ENCODE data around the gene XPA. TPM values are rescaled to one million over a fixed set of nuclear protein-coding genes. Genes with fewer than 3 reads are reported as not detected.

The XPA gene
- total and polyA plus RNA-seq, 3 experiments from 2014 or later: 11.2 to 37.9 (median 13.0) TPM

DNA sequence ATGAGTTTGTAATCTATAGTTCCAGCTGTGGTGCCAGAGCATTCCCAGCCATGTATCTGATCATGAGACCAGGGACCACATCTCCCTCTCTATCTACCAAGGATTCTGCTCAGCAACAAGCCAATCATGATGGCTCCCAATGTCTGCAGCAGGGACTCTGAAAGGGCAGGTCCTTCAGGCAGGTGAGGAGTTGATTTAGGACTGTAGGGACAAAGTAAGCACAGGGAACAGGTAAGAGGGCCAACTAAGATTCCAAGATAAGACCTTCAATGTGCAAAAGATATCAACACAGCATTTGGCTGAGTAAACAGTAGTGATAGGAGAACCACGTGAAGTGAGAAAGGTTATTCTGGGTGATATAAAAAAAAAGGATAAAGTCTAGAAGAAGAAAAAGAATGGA, 8.5 kb downstream of the XPA start:
- ChIA-PET POLR2A (no interaction called here), CTCF (no interaction called here)
- H3K27me3 Mint-ChIP-seq: no peaks in the 10 kb centered on the region
- no peaks in the 10 kb centered on the region for H3K27me3 ChIP-seq (ENCODE audit: insufficient read depth, low read length, poor library complexity, severe bottlenecking)
- H3K4me3 Mint-ChIP-seq: no peak overlapping the region
- peaks cover under 1% of the 10 kb centered on the region for H3K4me1 ChIP-seq (ENCODE audit: insufficient read depth, low read length)
- H3K36me3 ChIP-seq (ENCODE audit: insufficient read depth, low read length): peaks cover 14% of the 10 kb centered on the region
- peaks cover 7 to 83% (median 20%) of the 10 kb centered on the region in 3 donors for H3K36me3 Mint-ChIP-seq
- no peak for DNase-seq
- H3K4me3 ChIP-seq (ENCODE audit: low read length): no peak overlapping the region
- peaks cover 10 to 26% (median 25%) of the 10 kb centered on the region in 3 donors for H3K4me1 Mint-ChIP-seq
- H3K9me3 Mint-ChIP-seq: no peaks in the 10 kb centered on the region
- peak overlapping the region in 3 of 8 donors; percentile 42 to 79 (median 58) for H3K27ac Mint-ChIP-seq
- no peaks in the 10 kb centered on the region for H3K9me3 ChIP-seq (ENCODE audit: low read length)
- no peak overlapping the region for H3K27ac ChIP-seq (ENCODE audit: low read depth, low read length)

DNA sequence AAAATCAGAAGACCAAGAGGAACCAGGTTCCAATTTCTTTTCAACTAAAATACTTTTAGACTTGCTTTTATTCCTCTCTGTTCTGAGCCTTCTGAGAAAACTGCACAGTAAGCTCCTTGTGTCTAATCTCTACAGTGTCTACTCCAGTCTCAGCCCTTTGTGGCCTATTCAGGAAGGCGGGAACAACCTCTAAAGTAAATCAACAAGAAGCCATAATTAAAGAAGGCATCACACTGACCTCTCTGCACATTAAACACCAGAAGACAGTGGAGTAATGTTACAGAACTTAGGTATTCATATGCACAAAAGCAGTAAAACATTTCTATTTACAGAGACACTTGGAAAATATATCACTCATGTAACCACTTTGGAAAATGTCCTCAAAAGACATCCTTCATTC, 14.9 kb downstream of the XPA start:
- no peaks in the 10 kb centered on the region for H3K27me3 ChIP-seq (ENCODE audit: insufficient read depth, low read length, poor library complexity, severe bottlenecking)
- H3K4me1 ChIP-seq (ENCODE audit: insufficient read depth, low read length): no peaks in the 10 kb centered on the region
- no peak overlapping the region for H3K27ac ChIP-seq (ENCODE audit: low read depth, low read length)
- H3K4me3 Mint-ChIP-seq: no peak overlapping the region
- no peaks in the 10 kb centered on the region for H3K9me3 ChIP-seq (ENCODE audit: low read length)
- peaks cover 7 to 84% (median 20%) of the 10 kb centered on the region in 3 donors for H3K36me3 Mint-ChIP-seq
- H3K36me3 ChIP-seq (ENCODE audit: insufficient read depth, low read length): peaks cover 16% of the 10 kb centered on the region
- H3K9me3 Mint-ChIP-seq: no peaks in the 10 kb centered on the region
- ChIA-PET POLR2A (no interaction called here), CTCF (no interaction called here)
- peaks cover 7 to 26% (median 17%) of the 10 kb centered on the region in 3 donors for H3K4me1 Mint-ChIP-seq
- H3K4me3 ChIP-seq (ENCODE audit: low read length): no peak overlapping the region
- no peak for DNase-seq
- no peaks in the 10 kb centered on the region for H3K27me3 Mint-ChIP-seq
- peak overlapping the region in 3 of 8 donors; percentile 15 to 39 (median 37) for H3K27ac Mint-ChIP-seq

DNA sequence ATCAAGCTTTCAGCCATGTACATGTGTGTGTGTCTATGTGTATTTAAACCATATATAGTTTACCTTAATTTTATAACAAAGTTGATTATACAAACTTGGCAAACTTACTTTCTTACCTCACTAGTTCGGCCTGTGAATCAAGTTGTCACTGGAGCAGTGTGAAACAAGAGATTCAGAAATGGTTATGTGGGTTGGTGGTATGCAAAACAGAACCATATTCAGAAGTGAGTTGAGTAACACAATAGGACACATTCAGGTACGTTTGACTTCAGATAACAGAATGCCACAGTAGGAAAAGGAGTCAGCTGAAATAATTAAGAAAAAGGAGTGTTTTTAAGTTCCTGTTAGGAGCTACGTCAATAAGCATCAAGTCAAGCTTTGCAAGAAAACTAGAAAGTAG, 21.5 kb downstream of the XPA start:
- Mint-ChIP-seq H3K27ac (peak overlapping the region in 1 of 8 donors; percentile 73), H3K4me1 (peaks cover 4 to 28% (median 17%) of the 10 kb centered on the region in 3 donors), H3K9me3 (no peaks in the 10 kb centered on the region), H3K36me3 (peaks cover 0 to 91% (median 22%) of the 10 kb centered on the region in 3 donors), H3K27me3 (no peaks in the 10 kb centered on the region), H3K4me3 (no peak overlapping the region)
- Histone ChIP-seq H3K4me3 (ENCODE audit: low read length) (no peak overlapping the region), H3K9me3 (ENCODE audit: low read length) (no peaks in the 10 kb centered on the region), H3K27ac (ENCODE audit: low read depth, low read length) (no peak overlapping the region), H3K36me3 (ENCODE audit: insufficient read depth, low read length) (peaks cover 53% of the 10 kb centered on the region), H3K4me1 (ENCODE audit: insufficient read depth, low read length) (no peaks in the 10 kb centered on the region), H3K27me3 (ENCODE audit: insufficient read depth, low read length, poor library complexity, severe bottlenecking) (no peaks in the 10 kb centered on the region)
- CTCF ChIA-PET: no interaction called here
- DNase-seq: no peak
- POLR2A ChIA-PET: interaction anchor here (0.5 kb wide), 1 partner anchor 17 kb away, joined by 5 read pairs; no protein-coding TSS in a partner anchor

DNA sequence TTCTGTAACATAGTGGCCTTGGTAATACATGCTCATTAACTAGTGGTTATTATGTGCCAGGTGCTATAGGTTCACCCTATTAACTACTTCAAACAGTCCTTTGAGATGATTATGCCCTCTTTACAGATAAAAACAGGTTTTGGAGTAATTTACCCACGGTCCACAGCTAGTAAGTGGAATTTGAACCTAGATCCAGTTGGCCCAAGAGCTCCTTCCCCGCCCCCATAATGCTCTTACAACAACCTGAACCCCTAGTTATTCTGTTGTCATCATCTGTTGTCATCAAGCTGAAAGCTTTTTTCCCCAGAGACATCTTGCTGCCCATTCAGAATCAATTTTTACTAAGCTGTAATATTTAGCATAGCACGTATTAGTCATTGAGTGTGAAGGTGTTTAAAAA, 23.2 kb downstream of the XPA start:
- H3K4me1 ChIP-seq (ENCODE audit: insufficient read depth, low read length): no peaks in the 10 kb centered on the region
- no peak for DNase-seq
- peak overlapping the region in 3 of 8 donors; percentile 10 to 45 (median 18) for H3K27ac Mint-ChIP-seq
- ChIA-PET POLR2A (no interaction called here), CTCF (no interaction called here)
- H3K27me3 ChIP-seq (ENCODE audit: insufficient read depth, low read length, poor library complexity, severe bottlenecking): no peaks in the 10 kb centered on the region
- H3K4me3 Mint-ChIP-seq: no peak overlapping the region
- no peak overlapping the region for H3K4me3 ChIP-seq (ENCODE audit: low read length)
- H3K36me3 Mint-ChIP-seq: peaks cover 0 to 94% (median 26%) of the 10 kb centered on the region in 3 donors
- no peak overlapping the region for H3K27ac ChIP-seq (ENCODE audit: low read depth, low read length)
- H3K9me3 Mint-ChIP-seq: no peaks in the 10 kb centered on the region
- H3K36me3 ChIP-seq (ENCODE audit: insufficient read depth, low read length): peaks cover 66% of the 10 kb centered on the region
- H3K27me3 Mint-ChIP-seq: no peaks in the 10 kb centered on the region
- no peaks in the 10 kb centered on the region for H3K9me3 ChIP-seq (ENCODE audit: low read length)
- peaks cover 1 to 18% (median 7%) of the 10 kb centered on the region in 3 donors for H3K4me1 Mint-ChIP-seq

DNA sequence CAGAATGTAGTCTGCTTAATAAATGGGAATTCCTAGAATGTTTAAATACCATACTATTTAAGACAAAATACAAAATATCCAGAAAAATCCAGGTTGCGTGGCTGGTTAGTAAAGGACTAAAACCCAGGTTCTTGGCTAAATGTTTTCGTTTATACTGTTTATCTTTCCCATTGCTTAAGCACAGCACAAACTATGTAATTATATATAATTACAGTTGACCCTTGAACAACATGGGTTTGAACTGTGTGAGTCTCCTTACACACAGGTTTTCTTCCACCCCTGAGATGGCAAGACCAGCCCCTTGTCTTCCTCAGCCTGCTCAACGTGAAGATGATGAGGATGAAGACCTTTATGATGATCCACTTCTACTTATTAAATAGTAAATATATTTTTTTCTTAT, 24.7 kb downstream of the XPA start:
- DNase-seq: no peak
- Mint-ChIP-seq H3K27me3 (no peaks in the 10 kb centered on the region), H3K4me3 (no peak overlapping the region), H3K27ac (no peak overlapping the region), H3K36me3 (peaks cover 0 to 91% (median 21%) of the 10 kb centered on the region in 3 donors), H3K9me3 (no peaks in the 10 kb centered on the region), H3K4me1 (peaks cover 0 to 11% (median 3%) of the 10 kb centered on the region in 3 donors)
- H3K4me3 ChIP-seq (ENCODE audit: low read length): no peak overlapping the region
- CTCF ChIA-PET: no interaction called here
- POLR2A ChIA-PET: no interaction called here
- H3K9me3 ChIP-seq (ENCODE audit: low read length): no peaks in the 10 kb centered on the region
- no peak overlapping the region for H3K27ac ChIP-seq (ENCODE audit: low read depth, low read length)
- H3K27me3 ChIP-seq (ENCODE audit: insufficient read depth, low read length, poor library complexity, severe bottlenecking): no peaks in the 10 kb centered on the region
- H3K36me3 ChIP-seq (ENCODE audit: insufficient read depth, low read length): peaks cover 79% of the 10 kb centered on the region
- H3K4me1 ChIP-seq (ENCODE audit: insufficient read depth, low read length): no peaks in the 10 kb centered on the region

DNA sequence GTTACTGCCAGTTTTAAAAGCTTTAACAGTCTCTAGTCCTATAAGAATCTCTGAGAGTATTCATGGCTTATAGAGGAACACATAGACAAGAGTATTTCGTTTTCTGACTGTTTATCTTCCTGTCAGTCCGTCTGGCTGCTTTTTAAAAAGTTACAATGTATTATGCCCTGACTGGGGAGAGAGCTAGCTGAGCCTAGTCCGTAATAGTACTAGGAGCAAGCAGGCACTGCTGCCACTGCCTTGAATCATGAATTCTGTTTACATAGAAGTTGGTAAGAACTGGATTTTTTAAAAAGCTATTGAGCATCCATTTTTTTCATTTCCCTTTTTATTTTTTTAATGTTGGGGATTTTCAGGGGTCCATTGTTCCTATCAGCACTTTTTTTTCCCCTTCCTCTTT, 26.6 kb downstream of the XPA start:
- DNase-seq: no peak
- ChIA-PET POLR2A (interaction anchor here (0.5 kb wide), 1 partner anchor 31 kb away, joined by 5 read pairs; no protein-coding TSS in a partner anchor), CTCF (no interaction called here)
- Mint-ChIP-seq H3K9me3 (no peaks in the 10 kb centered on the region), H3K36me3 (peaks cover 0 to 94% (median 27%) of the 10 kb centered on the region in 3 donors), H3K4me3 (no peak overlapping the region), H3K27me3 (no peaks in the 10 kb centered on the region), H3K27ac (peak overlapping the region in 3 of 8 donors; percentile 48 to 78 (median 68)), H3K4me1 (peaks cover 13 to 16% (median 14%) of the 10 kb centered on the region in 3 donors)
- Histone ChIP-seq H3K36me3 (ENCODE audit: insufficient read depth, low read length) (peaks cover 83% of the 10 kb centered on the region), H3K4me3 (ENCODE audit: low read length) (no peak overlapping the region), H3K27ac (ENCODE audit: low read depth, low read length) (no peak overlapping the region), H3K9me3 (ENCODE audit: low read length) (no peaks in the 10 kb centered on the region), H3K4me1 (ENCODE audit: insufficient read depth, low read length) (no peaks in the 10 kb centered on the region), H3K27me3 (ENCODE audit: insufficient read depth, low read length, poor library complexity, severe bottlenecking) (no peaks in the 10 kb centered on the region)

DNA sequence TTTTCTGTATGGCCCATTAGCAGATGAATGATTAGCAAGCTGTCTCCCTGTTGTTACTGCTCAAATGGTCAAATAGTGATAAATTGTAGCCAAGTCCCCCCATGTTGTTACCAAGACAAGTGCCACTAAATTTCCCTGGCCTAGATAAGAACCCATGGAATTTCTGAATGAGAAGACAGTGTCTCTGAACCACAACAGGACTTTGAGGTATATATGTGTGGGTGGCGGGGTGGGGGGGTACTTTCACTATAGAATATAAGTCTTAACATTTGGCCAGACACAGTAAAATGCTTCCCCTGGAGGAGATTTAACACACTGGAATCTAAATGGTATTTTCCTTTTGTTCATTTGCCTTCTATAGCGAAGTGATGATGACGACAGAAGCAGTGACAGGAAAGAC, 28.7 kb downstream of the XPA start:
- Histone ChIP-seq H3K27me3 (ENCODE audit: insufficient read depth, low read length, poor library complexity, severe bottlenecking) (no peaks in the 10 kb centered on the region), H3K27ac (ENCODE audit: low read depth, low read length) (no peak overlapping the region), H3K4me1 (ENCODE audit: insufficient read depth, low read length) (no peaks in the 10 kb centered on the region), H3K9me3 (ENCODE audit: low read length) (no peaks in the 10 kb centered on the region), H3K4me3 (ENCODE audit: low read length) (no peak overlapping the region), H3K36me3 (ENCODE audit: insufficient read depth, low read length) (peaks cover 73% of the 10 kb centered on the region)
- no peak for DNase-seq
- peak overlapping the region in 4 of 8 donors; percentile 6 to 50 (median 18) for H3K27ac Mint-ChIP-seq
- H3K36me3 Mint-ChIP-seq: peaks cover 0 to 94% (median 24%) of the 10 kb centered on the region in 3 donors
- no peaks in the 10 kb centered on the region for H3K9me3 Mint-ChIP-seq
- H3K4me3 Mint-ChIP-seq: no peak overlapping the region
- no peaks in the 10 kb centered on the region for H3K27me3 Mint-ChIP-seq
- CTCF ChIA-PET: no interaction called here
- H3K4me1 Mint-ChIP-seq: peaks cover 14 to 19% (median 14%) of the 10 kb centered on the region in 3 donors
- POLR2A ChIA-PET: no interaction called here

DNA sequence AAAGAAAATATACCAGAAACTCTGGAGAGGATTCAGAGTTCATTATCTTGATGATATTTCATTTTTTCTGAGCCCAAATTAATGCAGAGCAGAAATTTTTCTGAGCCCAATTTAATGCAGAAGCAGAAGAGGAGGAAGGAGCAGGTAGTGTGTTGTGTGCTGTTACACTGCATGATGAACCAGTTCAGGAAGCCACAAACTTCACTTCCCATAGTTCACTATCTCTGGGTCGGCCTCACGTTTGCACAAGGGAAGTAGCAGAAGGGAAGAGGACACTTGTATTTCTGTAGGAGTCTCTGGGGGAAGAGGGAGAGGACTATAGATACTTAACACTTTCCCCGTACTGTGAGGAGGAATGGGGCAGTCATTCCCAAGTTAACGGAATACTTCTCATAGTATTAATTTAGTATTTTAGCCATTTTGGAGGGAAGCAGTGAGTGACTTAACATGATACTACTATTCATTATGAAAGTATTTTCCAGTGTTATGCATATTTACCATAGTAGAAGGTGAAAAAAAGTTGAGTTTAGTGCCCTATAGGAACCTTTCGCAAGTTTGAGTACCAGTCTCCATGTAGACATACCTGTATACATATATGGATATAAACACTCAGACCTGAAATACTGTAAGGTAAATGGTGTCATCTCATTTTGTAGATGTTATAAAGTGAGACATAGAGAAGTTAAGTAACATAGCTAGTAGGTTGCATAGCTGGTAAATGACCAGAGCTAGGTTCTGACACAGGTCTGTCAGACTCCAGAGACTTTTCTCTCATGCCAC, 30.0 kb downstream of the XPA start:
- POLR2A ChIA-PET: no interaction called here

More for the DNA sequence above, 30.0 kb downstream of the XPA start:
- no peak overlapping the region for H3K27ac ChIP-seq (ENCODE audit: low read depth, low read length)
- no peak for DNase-seq
- H3K4me1 Mint-ChIP-seq: peaks cover 14 to 15% (median 14%) of the 10 kb centered on the region in 3 donors
- H3K36me3 ChIP-seq (ENCODE audit: insufficient read depth, low read length): peaks cover 71% of the 10 kb centered on the region
- H3K27me3 ChIP-seq (ENCODE audit: insufficient read depth, low read length, poor library complexity, severe bottlenecking): no peaks in the 10 kb centered on the region
- H3K9me3 ChIP-seq (ENCODE audit: low read length): no peaks in the 10 kb centered on the region
- H3K27ac Mint-ChIP-seq: peak overlapping the region in 6 of 8 donors; percentile 8 to 81 (median 50)
- no peak overlapping the region for H3K4me3 Mint-ChIP-seq
- CTCF ChIA-PET: no interaction called here
- H3K4me1 ChIP-seq (ENCODE audit: insufficient read depth, low read length): no peaks in the 10 kb centered on the region
- peaks cover 0 to 95% (median 26%) of the 10 kb centered on the region in 3 donors for H3K36me3 Mint-ChIP-seq
- no peak overlapping the region for H3K4me3 ChIP-seq (ENCODE audit: low read length)
- H3K9me3 Mint-ChIP-seq: no peaks in the 10 kb centered on the region
- no peaks in the 10 kb centered on the region for H3K27me3 Mint-ChIP-seq
